GM18867 (cell line): ENCODE results near the gene PRKACG.
"Not testable (repeated sequence)": the region's sequence is repeated elsewhere in the genome, so short reads cannot be mapped to it uniquely, and the experiment has no call there.

Experiments used
- ATAC-seq: cut with Tn5 transposase; IDR thresholded peaks from one replicate; pipeline ENCODE4 v1.9.1; 2021; ENCODE audit warnings: mild to moderate bottlenecking, moderate library complexity; ENCODE audit not compliant: unreplicated experiment

PRKACG gene

GRCh38 chr9:69014013-69014412, at the start of gene PRKACG:
Gene PRKACG (minus strand): TSS chr9:69014113. CDS start chr9:69014092, 21 bp downstream.
- ATAC-seq, result no peak

GRCh38 chr9:69062195-69062594, 48.3 kb upstream of the PRKACG start:
- no peak for ATAC-seq

- ATAC-seq, result no peak
Observed at GRCh38 chr9:69060766-69061165, 46.9 kb upstream of the PRKACG start.

- ATAC-seq, result no peak
Observed at GRCh38 chr9:69058101-69058500, 44.2 kb upstream of the PRKACG start.

- ATAC-seq, result no peak
Observed at GRCh38 chr9:69056191-69056815, 42.4 kb upstream of the PRKACG start.

- ATAC-seq, result no peak
Observed at GRCh38 chr9:69054989-69055388, 41.1 kb upstream of the PRKACG start.

GRCh38 chr9:69050936-69051335, 37.0 kb upstream of the PRKACG start:
- ATAC-seq, result not testable (repeated sequence)

- ATAC-seq, result no peak
Observed at GRCh38 chr9:69049094-69049493, 35.2 kb upstream of the PRKACG start.

- ATAC-seq, result no peak
Observed at GRCh38 chr9:69047371-69047770, 33.5 kb upstream of the PRKACG start.

- ATAC-seq, result no peak
Observed at GRCh38 chr9:69046723-69047122, 32.8 kb upstream of the PRKACG start.

GRCh38 chr9:69045821-69046220, 31.9 kb upstream of the PRKACG start:
- no peak for ATAC-seq

- no peak for ATAC-seq
Observed at GRCh38 chr9:69044240-69045219, 30.6 kb upstream of the PRKACG start.

GRCh38 chr9:69040646-69041045, 26.7 kb upstream of the PRKACG start:
- no peak for ATAC-seq

- ATAC-seq, result no peak
Observed at GRCh38 chr9:69036799-69037198, 22.9 kb upstream of the PRKACG start.

- peak; percentile 28 for ATAC-seq
Observed at GRCh38 chr9:69036309-69036708, 22.4 kb upstream of the PRKACG start.

- ATAC-seq, result peak; percentile 92
Observed at GRCh38 chr9:69035438-69036308, 21.8 kb upstream of the PRKACG start, which contains the start of gene FXN. Gene FXN (plus strand): TSS chr9:69035752. CDS start chr9:69035783, 31 bp downstream.

GRCh38 chr9:69034071-69034470, 20.2 kb upstream of the PRKACG start:
- no peak for ATAC-seq

- ATAC-seq, result no peak
Observed at GRCh38 chr9:69030851-69031645, 17.1 kb upstream of the PRKACG start.

GRCh38 chr9:69029535-69029934, 15.6 kb upstream of the PRKACG start:
- no peak for ATAC-seq

- ATAC-seq, result no peak
Observed at GRCh38 chr9:69028754-69029153, 14.8 kb upstream of the PRKACG start.
